Breast epithelium (tissue), 3 donors: ENCODE measurements around the gene CD58.
"Not testable (repeated sequence)": the region's sequence is repeated elsewhere in the genome, so short reads cannot be mapped to it uniquely, and the experiment has no call there.

Source experiments
- POLR2AphosphoS5 ChIP-seq, 3 donors: sonication (generic); formaldehyde crosslinking; IDR thresholded peaks; one replicate each; pipeline ENCODE4 v1.6.1; 2017; ENCODE audit warnings: antibody characterized with exemption in 3 of 3
- TF ChIP-seq, protein P1 (sequence below), 3 donors: fragments of 450-650 bp; IDR thresholded peaks; one replicate each; pipeline ENCODE4 v1.5.1; 2016 to 2017; ENCODE audit warnings: antibody characterized with exemption in 3 of 3, mild to moderate bottlenecking in 3 of 3, moderate library complexity in 3 of 3

DNA sequence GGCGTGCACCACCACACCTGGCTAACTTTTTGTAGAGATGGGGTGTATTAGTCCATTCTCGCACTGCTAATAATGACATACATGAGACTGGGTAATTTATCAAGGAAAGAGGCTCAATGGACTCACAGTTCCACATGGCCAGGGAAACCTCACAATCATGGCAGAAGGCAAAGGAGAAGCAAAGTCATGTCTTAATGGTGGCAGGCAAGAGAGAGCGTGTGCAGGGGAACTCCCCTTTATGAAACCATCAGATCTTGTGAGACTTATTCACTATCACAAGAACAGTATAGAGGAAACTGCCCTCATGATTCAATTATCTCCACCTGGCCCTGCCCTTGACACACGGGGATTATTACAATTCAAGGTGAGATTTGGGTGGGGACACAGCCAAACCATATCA lies 8.4 kb downstream of the CD58 start:
- TF ChIP-seq, protein P1, sequence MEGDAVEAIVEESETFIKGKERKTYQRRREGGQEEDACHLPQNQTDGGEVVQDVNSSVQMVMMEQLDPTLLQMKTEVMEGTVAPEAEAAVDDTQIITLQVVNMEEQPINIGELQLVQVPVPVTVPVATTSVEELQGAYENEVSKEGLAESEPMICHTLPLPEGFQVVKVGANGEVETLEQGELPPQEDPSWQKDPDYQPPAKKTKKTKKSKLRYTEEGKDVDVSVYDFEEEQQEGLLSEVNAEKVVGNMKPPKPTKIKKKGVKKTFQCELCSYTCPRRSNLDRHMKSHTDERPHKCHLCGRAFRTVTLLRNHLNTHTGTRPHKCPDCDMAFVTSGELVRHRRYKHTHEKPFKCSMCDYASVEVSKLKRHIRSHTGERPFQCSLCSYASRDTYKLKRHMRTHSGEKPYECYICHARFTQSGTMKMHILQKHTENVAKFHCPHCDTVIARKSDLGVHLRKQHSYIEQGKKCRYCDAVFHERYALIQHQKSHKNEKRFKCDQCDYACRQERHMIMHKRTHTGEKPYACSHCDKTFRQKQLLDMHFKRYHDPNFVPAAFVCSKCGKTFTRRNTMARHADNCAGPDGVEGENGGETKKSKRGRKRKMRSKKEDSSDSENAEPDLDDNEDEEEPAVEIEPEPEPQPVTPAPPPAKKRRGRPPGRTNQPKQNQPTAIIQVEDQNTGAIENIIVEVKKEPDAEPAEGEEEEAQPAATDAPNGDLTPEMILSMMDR (IDR thresholded peaks at IDR 0.05) = not testable (repeated sequence)
- TF ChIP-seq POLR2AphosphoS5 (IDR thresholded peaks at IDR 0.05) = not testable (repeated sequence)
